Measurements from ENCODE around the gene CTDSPL.

The CTDSPL gene

GRCh38 chr3:37974121-37975083 lies 112.7 kb downstream of the CTDSPL start:
- DNase-seq (ENCODE audit: extremely low read depth, insufficient read length): no peak
- Histone ChIP-seq H3K27me3 (replicated peaks; ENCODE audit: control insufficient read depth, insufficient read depth, low read length) (no peaks in the 10 kb centered on the region), H3K4me3 (replicated peaks; ENCODE audit: low read depth, low read length) (no peak overlapping the region), H3K36me3 (ENCODE audit: control insufficient read depth, insufficient read depth, low read length) (no peaks in the 10 kb centered on the region)
- TF ChIP-seq CTCF (IDR thresholded peaks at IDR 0.05; ENCODE audit: insufficient read depth, low read length, poor library complexity, severe bottlenecking): peak; percentile 91

GRCh38 chr3:37979541-37980461 lies 118.1 kb downstream of the CTDSPL start:
- H3K4me3 ChIP-seq (replicated peaks; ENCODE audit: low read depth, low read length): no peak overlapping the region
- H3K36me3 ChIP-seq (ENCODE audit: control insufficient read depth, insufficient read depth, low read length): no peaks in the 10 kb centered on the region
- no peak for DNase-seq (ENCODE audit: extremely low read depth, insufficient read length)
- no peak for TF ChIP-seq CTCF (IDR thresholded peaks at IDR 0.05; ENCODE audit: insufficient read depth, low read length, poor library complexity, severe bottlenecking)
- peaks cover 2% of the 10 kb centered on the region; the same call in 1 of the 2 replicates for H3K27me3 ChIP-seq (replicated peaks; ENCODE audit: control insufficient read depth, insufficient read depth, low read length)

- Histone ChIP-seq H3K4me3 (replicated peaks; ENCODE audit: low read depth, low read length) (no peak overlapping the region), H3K27me3 (replicated peaks; ENCODE audit: control insufficient read depth, insufficient read depth, low read length) (peaks cover 2% of the 10 kb centered on the region; the same call in 1 of the 2 replicates), H3K36me3 (ENCODE audit: control insufficient read depth, insufficient read depth, low read length) (no peaks in the 10 kb centered on the region)
- no peak for DNase-seq (ENCODE audit: extremely low read depth, insufficient read length)
- TF ChIP-seq CTCF (IDR thresholded peaks at IDR 0.05; ENCODE audit: insufficient read depth, low read length, poor library complexity, severe bottlenecking): no peak
Observed at GRCh38 chr3:37980462-37981347, 119.0 kb downstream of the CTDSPL start.

- Histone ChIP-seq H3K36me3 (ENCODE audit: control insufficient read depth, insufficient read depth, low read length) (no peaks in the 10 kb centered on the region), H3K27me3 (replicated peaks; ENCODE audit: control insufficient read depth, insufficient read depth, low read length) (peaks cover 2% of the 10 kb centered on the region; the same call in 1 of the 2 replicates), H3K4me3 (replicated peaks; ENCODE audit: low read depth, low read length) (no peak overlapping the region)
- no peak for DNase-seq (ENCODE audit: extremely low read depth, insufficient read length)
- TF ChIP-seq CTCF (IDR thresholded peaks at IDR 0.05; ENCODE audit: insufficient read depth, low read length, poor library complexity, severe bottlenecking): no peak
Observed at GRCh38 chr3:37981348-37981664, 119.6 kb downstream of the CTDSPL start.

GRCh38 chr3:37982331-37982730 lies 120.7 kb downstream of the CTDSPL start:
- peaks cover 2% of the 10 kb centered on the region; the same call in 1 of the 2 replicates for H3K27me3 ChIP-seq (replicated peaks; ENCODE audit: control insufficient read depth, insufficient read depth, low read length)
- no peak overlapping the region for H3K4me3 ChIP-seq (replicated peaks; ENCODE audit: low read depth, low read length)
- no peaks in the 10 kb centered on the region for H3K36me3 ChIP-seq (ENCODE audit: control insufficient read depth, insufficient read depth, low read length)
- TF ChIP-seq CTCF (IDR thresholded peaks at IDR 0.05; ENCODE audit: insufficient read depth, low read length, poor library complexity, severe bottlenecking): no peak
- no peak for DNase-seq (ENCODE audit: extremely low read depth, insufficient read length)

Measured in GM06990 (cell line).